ENCODE measurements around the gene GPC5. TPM values are rescaled to one million over a fixed set of nuclear protein-coding genes. Genes with fewer than 3 reads are reported as not detected.

GPC5 gene
- total and polyA plus RNA-seq, 9 of the 15 experiments (the other 6 are each of a cell fraction or from before 2014, with no cell fraction given) = 0.18 to 0.27 TPM; not detected in 7

GRCh38 chr13:92769046-92769445 is 1370.6 kb downstream of the GPC5 start:
- no peaks in the 10 kb centered on the region for H3K36me3 ChIP-seq (ENCODE audit: control insufficient read depth, insufficient read depth, low read length)
- no peak overlapping the region for H3K4me3 ChIP-seq
- WGBS (ENCODE audit: insufficient coverage, low coverage, missing lambda C conversion rate) = 0% methylated on average over 1 of the region's 1 CpG
- intact Hi-C loops (cut with micrococcal nuclease) = no loop called here
- ChIA-PET CTCF (ENCODE audit: low intra/inter-chr PET ratio) (no interaction called here), POLR2A (no interaction called here)
- H3K9me3 ChIP-seq (replicated peaks; ENCODE audit: control insufficient read depth, insufficient read depth, low read depth, low read length) = no peaks in the 10 kb centered on the region
- FAIRE-seq = no peak
- no peaks in the 10 kb centered on the region for H3K9me1 ChIP-seq (ENCODE audit: control insufficient read depth, insufficient read depth, low read length)
- H2AFZ ChIP-seq (ENCODE audit: low read depth, low read length) = no peak overlapping the region
- no peak overlapping the region for H3K4me2 ChIP-seq (ENCODE audit: insufficient read depth, low read length)
- no peaks in the 10 kb centered on the region for H3K27me3 ChIP-seq (ENCODE audit: control insufficient read depth in 2 of 2, insufficient read depth in 2 of 2, low read length in 2 of 2)
- no peak for DNase-seq (ENCODE audit: extremely low read depth in 1 of 4, low spot score in 3 of 4)
- no peak overlapping the region for H3K27ac ChIP-seq (ENCODE audit: extremely low read depth, low read depth, low read length)
- BruUV-seq (replicated peaks) = no TSS peak
- ATAC-seq = no peak
- H3K4me1 ChIP-seq (replicated peaks in 1 of 2; ENCODE audit: control insufficient read depth in 2 of 2, insufficient read depth in 2 of 2, low read length in 2 of 2) = no peaks in the 10 kb centered on the region
- no peak overlapping the region for H3K9ac ChIP-seq (ENCODE audit: insufficient read depth in 1 of 2, low read depth in 2 of 2, low read length in 2 of 2)
- TF ChIP-seq MAFG (tag; conservative IDR thresholded peaks at IDR 0.05) (no peak), ZSCAN32 (CRISPR knock-in tag; IDR thresholded peaks at IDR 0.05) (peak; percentile 84), ATF4 (CRISPR knock-in tag; IDR thresholded peaks at IDR 0.05) (peak; percentile 89), USF2 (CRISPR knock-in tag; IDR thresholded peaks at IDR 0.05) (no peak), MEIS2 (IDR thresholded peaks at IDR 0.05; ENCODE audit: partially characterized antibody) (peak; percentile 41), HMBOX1 (IDR thresholded peaks at IDR 0.05) (no peak), MTA2 (IDR thresholded peaks at IDR 0.05; ENCODE audit: low read depth) (no peak), ZNF589 (CRISPR knock-in tag; IDR thresholded peaks at IDR 0.05; ENCODE audit: low read depth) (peak; percentile 33; the same call in 1 of the 2 replicates), ZNF830 (CRISPR knock-in tag; IDR thresholded peaks at IDR 0.05) (no peak), CEBPG (CRISPR knock-in tag; IDR thresholded peaks at IDR 0.05) (no peak), CEBPG (tag; conservative IDR thresholded peaks at IDR 0.05 in 1 of 2, IDR thresholded peaks at IDR 0.05 in 1 of 2) (peak; percentile 90 to 98), ATF3 (IDR thresholded peaks at IDR 0.05) (0 out of 2 replicates have a peak, but pooled peaks have one; percentile 25), ATF3 (CRISPR knock-in tag; conservative IDR thresholded peaks at IDR 0.05) (no peak), PCBP2 (IDR thresholded peaks at IDR 0.05; ENCODE audit: low read depth, low read length, poor library complexity, severe bottlenecking) (no peak), ZBTB5 (IDR thresholded peaks at IDR 0.05) (no peak)
- no peaks in the 10 kb centered on the region for H4K20me1 ChIP-seq (replicated peaks; ENCODE audit: control insufficient read depth, insufficient read depth, low read length)
- in situ Hi-C loops (cut with MboI) = no loop called here
- H3K79me2 ChIP-seq (ENCODE audit: control insufficient read depth, insufficient read depth, low read length) = no peaks in the 10 kb centered on the region
